NCI-H1694 (cell line): ENCODE results near the gene CSRP1.
"Not testable (repeated sequence)": the region's sequence is repeated elsewhere in the genome, so short reads cannot be mapped to it uniquely, and the experiment has no call there.

Experiments used
- DNase-seq: peaks from one replicate; lab custom pipeline; 2025; lab: John Stamatoyannopoulos, UW

The CSRP1 gene

DNA sequence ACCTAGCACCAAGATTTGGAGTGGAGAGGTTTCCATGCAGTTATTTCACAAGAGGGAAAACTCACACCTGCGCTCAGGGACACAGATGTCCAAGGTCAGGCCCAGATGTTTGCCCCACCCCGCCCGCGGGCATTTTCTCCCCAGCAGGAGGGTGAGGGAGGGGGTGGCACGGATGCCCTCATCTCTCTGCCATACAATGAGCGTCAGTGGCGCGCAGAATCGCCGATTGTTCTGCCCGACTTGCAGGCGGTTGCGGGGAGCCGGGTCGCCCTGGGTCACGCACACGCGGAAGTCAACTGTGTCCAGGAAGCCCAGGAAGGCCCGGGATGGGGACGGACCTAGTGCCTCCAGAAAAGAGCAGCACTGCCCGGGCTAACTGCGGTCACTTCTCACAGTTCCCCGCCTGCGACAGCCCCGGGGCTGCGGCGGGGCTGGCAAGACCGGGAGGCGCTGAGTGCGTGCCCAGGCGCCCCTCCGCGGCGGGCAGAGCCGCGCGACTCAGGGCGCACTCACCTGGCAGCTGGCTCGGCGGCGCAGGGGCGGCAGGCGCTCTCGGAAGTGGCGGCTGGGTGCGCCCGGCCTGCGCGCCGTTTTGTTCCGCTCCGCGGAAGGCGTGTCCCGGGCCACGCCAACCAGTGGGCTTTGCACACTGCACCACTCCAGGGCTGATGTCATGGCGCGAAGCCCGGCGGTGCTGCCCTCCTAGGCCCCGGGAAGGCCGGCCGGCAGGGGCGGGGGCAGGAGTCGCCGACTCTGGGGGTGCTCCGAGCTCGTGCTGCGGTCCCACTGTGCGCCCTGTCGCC lies at the start of gene CSRP1:
CSRP1 (minus strand) TSS at position 567 of the 803 bp plus-strand sequence. CDS start 10,820 bp downstream, outside the sequence.
- peak; percentile 47 for DNase-seq

DNA sequence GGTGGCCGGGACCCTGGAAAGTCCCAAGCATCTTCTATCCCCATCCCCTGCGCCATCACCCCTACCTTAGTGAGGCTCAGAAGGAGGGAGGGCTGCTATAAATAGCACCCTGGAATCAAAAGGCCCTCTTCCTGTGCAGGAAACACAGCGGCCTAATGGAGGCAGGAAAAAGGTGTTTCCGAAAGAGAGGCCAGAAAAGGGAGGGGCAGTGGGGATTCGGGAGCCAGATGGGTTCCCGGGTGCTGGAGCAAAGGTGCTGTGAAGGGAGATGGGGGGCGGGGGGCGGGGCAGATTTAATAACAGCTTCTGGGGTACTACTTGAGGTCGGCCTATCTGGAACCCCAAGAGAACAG lies 48.6 kb upstream of the CSRP1 start:
- no peak for DNase-seq

- no peak for DNase-seq
These were observed 48.1 kb upstream of the CSRP1 start for GRCh38 chr1:201554789-201555592.

DNA sequence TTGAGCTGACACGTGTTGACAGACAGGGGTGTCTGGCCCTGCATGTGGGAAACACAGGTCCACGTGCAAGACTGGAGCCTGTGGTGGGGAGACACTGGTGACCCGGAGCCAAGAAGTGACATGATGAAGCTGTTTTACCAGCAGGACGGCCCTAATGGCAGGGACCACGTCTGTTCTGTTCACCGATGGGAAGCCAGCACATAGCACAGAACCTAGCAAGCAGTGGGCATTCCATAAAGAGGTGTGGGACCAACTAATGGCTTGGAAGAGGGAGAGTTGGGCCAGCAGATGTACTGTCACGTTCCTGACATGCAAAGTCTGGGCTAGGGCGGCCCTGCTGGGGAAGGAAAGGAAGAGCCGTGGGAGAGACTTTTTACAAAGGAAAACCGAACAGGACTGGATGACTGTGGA lies 47.3 kb upstream of the CSRP1 start:
- DNase-seq: no peak

GRCh38 chr1:201553496-201554189 lies 46.7 kb upstream of the CSRP1 start:
- no peak for DNase-seq

DNA sequence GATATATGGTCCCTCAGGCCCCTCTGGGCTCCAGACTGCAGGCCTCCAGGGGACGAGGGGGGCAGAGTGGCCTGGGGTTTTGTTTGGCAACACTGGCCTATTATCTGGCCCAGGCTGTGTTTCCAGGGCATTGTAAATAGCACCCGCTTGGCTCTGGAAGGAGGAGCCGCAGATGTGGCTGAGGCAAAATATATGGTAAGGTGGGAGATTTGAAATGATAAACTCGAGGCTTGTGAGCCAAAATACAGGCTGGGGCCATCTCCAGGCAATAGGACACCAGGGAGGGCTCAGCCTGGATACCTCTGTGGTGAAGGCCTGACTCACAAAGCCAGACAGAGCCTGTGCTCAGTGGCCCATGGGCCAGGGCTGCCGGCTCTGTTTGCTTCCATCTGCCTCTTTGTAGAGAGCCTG lies 46.0 kb upstream of the CSRP1 start:
- peak; percentile 18 for DNase-seq

DNA sequence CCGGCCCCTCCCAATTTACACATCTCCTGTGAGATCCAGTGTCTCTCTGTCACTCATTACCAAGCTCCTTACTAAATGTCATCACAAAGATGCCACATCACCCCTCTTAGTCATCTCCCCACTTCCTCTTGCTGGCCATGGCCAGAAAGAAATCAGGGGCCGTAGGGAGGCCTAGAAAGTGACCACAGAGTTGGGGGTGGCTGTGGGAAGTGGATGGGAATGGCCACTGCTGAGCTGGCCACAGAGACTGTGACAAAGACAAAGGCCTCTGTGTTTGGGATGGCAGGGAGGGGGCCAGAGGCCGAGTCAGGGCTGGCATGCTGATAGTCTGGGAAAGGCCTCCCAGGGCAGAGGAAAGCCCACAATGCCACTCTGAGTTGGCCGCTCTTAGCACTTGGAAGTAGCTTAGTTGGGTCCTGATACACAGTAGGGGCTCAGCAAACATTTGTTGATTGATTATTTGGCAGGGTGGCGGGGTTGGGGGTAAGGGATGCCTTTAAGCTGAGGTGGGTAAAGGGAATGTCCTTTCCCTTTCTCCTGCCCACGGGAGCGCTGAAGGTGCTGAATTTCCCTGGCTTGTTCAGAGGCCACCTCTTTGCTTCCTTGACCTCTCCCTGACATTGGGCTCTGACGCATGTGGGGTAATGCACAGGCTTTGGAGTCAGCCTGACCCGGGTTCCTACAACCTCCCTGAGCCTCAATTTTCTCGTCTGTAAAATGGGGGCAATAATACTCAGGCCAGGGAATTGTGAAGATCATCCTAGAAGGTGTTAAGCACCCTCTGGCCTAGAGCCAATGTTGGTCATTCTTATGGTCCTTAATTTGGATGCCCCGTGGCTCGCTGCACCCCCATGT lies 45.2 kb upstream of the CSRP1 start:
- no peak for DNase-seq

GRCh38 chr1:201551096-201551495 lies 44.2 kb upstream of the CSRP1 start:
- no peak for DNase-seq

DNA sequence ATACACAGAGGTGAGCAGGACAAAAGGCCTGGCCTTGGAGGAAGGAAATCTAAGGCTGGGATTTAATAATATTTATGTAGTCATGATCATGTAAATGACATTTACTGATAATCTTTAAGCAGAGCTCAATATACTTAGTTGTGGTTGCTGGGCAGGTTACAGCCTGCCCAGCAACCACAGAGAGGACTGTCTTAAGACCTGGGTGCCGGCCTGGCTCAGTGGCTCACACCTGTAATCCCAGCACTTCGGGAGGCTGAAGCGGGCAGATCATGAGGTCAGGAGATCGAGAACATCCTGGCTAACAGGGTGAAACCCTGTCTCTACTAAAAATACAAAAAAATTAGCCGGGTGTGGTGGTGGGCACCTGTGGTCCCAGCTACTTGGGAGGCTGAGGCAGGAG lies 42.6 kb upstream of the CSRP1 start:
- DNase-seq: not testable (repeated sequence)

GRCh38 chr1:201545851-201546492 lies 39.0 kb upstream of the CSRP1 start:
- peak; percentile 51 for DNase-seq

- DNase-seq: no peak
These were observed 37.8 kb upstream of the CSRP1 start for GRCh38 chr1:201544710-201545109.

DNA sequence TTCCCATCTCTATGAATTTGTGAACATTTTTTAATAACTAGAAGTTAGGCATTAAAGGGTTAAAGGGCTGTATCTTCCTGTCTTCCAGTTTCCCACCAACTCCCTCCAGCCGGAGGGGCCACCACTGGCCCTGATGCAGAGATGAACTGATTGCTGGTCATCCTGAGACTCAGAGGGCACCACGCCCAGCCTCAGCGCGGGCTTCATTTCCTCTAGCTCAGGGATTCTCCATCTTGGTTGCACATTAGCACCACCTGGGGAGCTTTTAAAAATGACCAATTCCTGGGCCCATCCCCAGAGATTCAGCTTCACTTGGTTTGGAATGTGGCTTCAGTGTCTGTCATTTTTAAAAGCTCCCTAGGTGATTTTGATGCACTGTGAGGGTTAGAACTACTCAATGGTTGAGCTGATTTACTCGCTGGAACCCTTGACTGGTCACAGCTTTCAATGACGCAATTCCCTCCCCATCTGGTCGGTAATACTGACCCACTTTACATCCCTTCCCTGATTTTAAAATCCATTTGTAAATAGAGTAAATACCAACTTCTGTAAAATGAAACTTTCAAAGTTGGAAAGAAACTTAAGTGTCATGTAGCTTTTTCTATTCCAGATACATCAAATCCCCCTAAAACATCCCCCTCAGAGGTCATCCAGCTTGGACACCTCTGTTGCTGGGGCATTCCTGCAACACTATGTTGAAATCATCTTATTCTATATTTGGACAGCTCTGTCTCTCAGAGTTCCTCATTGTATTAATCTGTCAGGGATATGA lies 37.1 kb upstream of the CSRP1 start:
- DNase-seq: no peak

GRCh38 chr1:201542309-201543035 lies 35.5 kb upstream of the CSRP1 start:
- DNase-seq: no peak

DNA sequence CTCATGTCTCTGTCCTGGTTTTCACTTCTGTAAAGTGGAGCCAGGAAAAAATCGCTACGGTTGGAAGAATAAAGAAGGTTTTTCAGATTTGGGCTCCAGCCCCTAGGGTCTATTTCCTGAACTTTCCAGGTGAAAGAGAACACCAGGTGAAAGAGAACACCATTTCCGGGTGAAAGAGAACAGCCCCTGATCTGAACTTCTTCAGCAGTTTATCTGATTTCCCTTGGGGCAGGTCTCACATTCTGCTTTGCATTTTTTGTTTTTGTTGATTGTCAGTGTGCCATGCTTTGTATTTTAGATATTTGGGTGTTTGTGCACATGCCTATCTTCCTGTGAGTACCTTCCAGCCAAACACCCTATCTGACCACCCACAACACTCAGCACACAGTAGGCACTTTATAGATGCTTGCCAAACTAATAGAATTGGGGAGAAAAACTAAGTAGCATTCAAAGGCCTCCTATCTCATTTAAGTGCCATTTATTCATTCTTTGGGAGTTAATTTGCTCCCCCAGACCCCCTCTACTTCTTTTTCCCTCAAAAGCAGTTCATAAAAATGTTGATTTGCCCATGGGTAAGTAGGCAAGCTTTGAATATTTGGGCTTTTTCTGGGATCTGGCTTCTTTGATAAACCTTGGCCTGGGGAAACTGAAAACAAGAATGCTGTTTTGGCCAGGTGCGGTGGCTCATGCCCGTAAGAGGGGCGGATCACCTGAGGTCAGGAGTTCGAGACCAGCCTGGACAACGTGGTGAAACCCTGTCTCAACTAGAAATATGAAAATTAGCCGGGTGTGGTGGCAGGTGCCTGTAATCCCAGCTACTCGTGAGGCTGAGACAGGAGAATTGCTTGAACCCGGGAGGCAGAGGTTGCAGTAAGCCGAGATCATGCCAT lies 34.2 kb upstream of the CSRP1 start:
- DNase-seq: no peak

- DNase-seq: peak; percentile 43
These were observed 32.9 kb upstream of the CSRP1 start for GRCh38 chr1:201539561-201540431.

GRCh38 chr1:201538612-201539551 lies 32.0 kb upstream of the CSRP1 start, which contains the start of gene NAV1:
Gene NAV1, plus strand, starts transcription at chr1:201539127. Its CDS starts 83,758 bp downstream, at chr1:201622885.
- no peak for DNase-seq
